ENCODE measurements around the gene SCRT2. TPM values are rescaled to one million over a fixed set of nuclear protein-coding genes. Genes with fewer than 3 reads are reported as not detected.

Gene SCRT2
- polyA plus RNA-seq, 1 donor from 2014 or later: 2.5 TPM

DNA sequence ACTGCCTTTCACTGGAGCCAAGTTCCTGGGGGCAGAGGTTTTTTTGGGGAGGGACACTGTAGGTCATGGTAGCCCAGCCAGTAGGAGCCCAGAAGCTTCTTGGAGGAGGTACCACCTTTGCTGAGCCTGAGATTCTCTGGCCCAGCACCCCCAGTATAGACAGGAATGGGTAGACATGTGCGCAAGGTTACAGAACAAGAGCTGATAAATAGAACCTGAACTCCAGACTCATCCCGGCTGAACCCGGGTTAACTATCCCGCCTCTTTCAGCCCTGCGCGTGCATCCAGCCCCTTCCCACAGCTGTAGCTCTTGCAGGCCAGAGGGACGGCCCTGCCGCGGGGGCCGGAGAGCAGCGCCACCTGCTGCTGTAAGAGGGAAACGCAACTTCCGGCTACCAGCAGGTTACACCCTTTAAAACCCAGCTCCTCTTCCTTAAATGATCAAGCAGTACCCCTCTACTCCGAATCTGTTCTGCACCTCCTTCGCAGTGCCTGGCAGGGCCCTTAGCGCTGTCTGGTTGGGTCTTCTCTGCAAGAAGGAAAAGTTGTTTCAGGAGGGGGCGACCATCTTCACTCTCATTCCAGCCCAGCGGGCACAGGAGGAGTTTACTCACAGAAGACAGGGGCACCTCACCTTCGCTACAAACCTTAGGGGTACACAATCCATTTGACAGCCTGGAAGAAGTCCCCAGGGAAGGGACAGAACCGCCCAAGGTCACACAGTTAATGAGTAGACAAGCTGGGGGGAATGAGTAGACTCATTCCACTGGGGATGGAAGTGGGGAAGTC is 30.1 kb downstream of the SCRT2 start:
- no peak overlapping the region for H3K4me2 ChIP-seq (ENCODE audit: low read length)
- no peak overlapping the region for H3K9ac ChIP-seq (ENCODE audit: low read length)
- TF ChIP-seq MXI1 (conservative IDR thresholded peaks at IDR 0.05; ENCODE audit: poor library complexity, severe bottlenecking): no peak
- TF ChIP-seq EP300 (conservative IDR thresholded peaks at IDR 0.05; ENCODE audit: poor library complexity, severe bottlenecking): no peak
- peak; percentile 77 for TF ChIP-seq RAD21 (conservative IDR thresholded peaks at IDR 0.05)
- peak; percentile 80 for TF ChIP-seq SMC3 (conservative IDR thresholded peaks at IDR 0.05; ENCODE audit: poor library complexity)
- TF ChIP-seq, protein P1, sequence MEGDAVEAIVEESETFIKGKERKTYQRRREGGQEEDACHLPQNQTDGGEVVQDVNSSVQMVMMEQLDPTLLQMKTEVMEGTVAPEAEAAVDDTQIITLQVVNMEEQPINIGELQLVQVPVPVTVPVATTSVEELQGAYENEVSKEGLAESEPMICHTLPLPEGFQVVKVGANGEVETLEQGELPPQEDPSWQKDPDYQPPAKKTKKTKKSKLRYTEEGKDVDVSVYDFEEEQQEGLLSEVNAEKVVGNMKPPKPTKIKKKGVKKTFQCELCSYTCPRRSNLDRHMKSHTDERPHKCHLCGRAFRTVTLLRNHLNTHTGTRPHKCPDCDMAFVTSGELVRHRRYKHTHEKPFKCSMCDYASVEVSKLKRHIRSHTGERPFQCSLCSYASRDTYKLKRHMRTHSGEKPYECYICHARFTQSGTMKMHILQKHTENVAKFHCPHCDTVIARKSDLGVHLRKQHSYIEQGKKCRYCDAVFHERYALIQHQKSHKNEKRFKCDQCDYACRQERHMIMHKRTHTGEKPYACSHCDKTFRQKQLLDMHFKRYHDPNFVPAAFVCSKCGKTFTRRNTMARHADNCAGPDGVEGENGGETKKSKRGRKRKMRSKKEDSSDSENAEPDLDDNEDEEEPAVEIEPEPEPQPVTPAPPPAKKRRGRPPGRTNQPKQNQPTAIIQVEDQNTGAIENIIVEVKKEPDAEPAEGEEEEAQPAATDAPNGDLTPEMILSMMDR (IDR thresholded peaks at IDR 0.05; ENCODE audit: poor library complexity, severe bottlenecking): peak; percentile 85
- no peak for TF ChIP-seq POLR2AphosphoS5 (IDR thresholded peaks at IDR 0.05)
- TF ChIP-seq EZH2 (IDR thresholded peaks at IDR 0.05; ENCODE audit: borderline replicate concordance, insufficient read depth, low read length, poor library complexity, severe bottlenecking): no peak
- no peak for TF ChIP-seq TAF1 (IDR thresholded peaks at IDR 0.05; ENCODE audit: low read depth)
- TF ChIP-seq, protein P2, sequence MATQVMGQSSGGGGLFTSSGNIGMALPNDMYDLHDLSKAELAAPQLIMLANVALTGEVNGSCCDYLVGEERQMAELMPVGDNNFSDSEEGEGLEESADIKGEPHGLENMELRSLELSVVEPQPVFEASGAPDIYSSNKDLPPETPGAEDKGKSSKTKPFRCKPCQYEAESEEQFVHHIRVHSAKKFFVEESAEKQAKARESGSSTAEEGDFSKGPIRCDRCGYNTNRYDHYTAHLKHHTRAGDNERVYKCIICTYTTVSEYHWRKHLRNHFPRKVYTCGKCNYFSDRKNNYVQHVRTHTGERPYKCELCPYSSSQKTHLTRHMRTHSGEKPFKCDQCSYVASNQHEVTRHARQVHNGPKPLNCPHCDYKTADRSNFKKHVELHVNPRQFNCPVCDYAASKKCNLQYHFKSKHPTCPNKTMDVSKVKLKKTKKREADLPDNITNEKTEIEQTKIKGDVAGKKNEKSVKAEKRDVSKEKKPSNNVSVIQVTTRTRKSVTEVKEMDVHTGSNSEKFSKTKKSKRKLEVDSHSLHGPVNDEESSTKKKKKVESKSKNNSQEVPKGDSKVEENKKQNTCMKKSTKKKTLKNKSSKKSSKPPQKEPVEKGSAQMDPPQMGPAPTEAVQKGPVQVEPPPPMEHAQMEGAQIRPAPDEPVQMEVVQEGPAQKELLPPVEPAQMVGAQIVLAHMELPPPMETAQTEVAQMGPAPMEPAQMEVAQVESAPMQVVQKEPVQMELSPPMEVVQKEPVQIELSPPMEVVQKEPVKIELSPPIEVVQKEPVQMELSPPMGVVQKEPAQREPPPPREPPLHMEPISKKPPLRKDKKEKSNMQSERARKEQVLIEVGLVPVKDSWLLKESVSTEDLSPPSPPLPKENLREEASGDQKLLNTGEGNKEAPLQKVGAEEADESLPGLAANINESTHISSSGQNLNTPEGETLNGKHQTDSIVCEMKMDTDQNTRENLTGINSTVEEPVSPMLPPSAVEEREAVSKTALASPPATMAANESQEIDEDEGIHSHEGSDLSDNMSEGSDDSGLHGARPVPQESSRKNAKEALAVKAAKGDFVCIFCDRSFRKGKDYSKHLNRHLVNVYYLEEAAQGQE (IDR thresholded peaks at IDR 0.05; ENCODE audit: borderline replicate concordance): no peak
- no peaks in the 10 kb centered on the region for H4K20me1 ChIP-seq (ENCODE audit: insufficient read depth)
- H3K79me2 ChIP-seq (replicated peaks; ENCODE audit: insufficient read depth, low read length): no peaks in the 10 kb centered on the region
- no peaks in the 10 kb centered on the region for H3K27me3 ChIP-seq (ENCODE audit: insufficient read depth, low read depth, low read length)
- H2AFZ ChIP-seq (ENCODE audit: low read depth, low read length): no peak overlapping the region
- peaks cover 8% of the 10 kb centered on the region for H3K36me3 ChIP-seq (ENCODE audit: insufficient read depth, low read length)
- H3K27ac ChIP-seq (ENCODE audit: low read length): no peak overlapping the region
- H3K9me3 ChIP-seq (ENCODE audit: low read length): no peaks in the 10 kb centered on the region
- no peaks in the 10 kb centered on the region for H3F3A ChIP-seq (ENCODE audit: insufficient read depth, low read length, poor library complexity, severe bottlenecking)
- no peaks in the 10 kb centered on the region for H3K9me2 ChIP-seq (ENCODE audit: insufficient read depth, low read length)
- H3K4me3 ChIP-seq (ENCODE audit: low read length): no peak overlapping the region

DNA sequence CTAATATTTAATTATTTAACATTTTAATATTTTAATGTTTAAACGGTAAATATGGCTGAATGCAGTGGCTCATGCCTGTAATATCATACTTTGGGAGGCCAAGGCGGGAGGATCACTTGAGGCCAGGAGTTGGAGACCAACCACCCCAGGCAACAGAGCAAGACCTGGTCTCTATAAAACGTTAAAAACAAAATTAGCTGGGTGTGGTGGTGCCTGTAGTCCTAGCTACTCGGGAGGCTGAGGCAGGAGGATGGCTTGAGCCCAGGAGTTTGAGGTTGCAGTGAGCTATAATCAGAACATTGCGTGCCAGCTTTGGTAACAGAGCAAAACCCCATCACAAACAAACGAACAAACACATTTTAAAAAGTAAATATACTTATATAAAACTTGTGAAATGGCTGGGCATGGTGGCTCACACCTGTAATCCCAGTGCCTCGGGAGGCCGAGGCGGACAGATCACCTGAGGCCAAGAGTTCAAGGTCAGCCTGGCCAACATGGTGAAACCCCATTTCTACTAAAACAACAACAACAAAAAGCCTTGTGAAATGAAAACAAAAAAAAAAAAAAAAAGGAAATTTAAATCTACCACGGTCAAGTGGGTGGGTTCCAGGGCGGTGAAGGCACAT is 30.8 kb downstream of the SCRT2 start:
- Histone ChIP-seq H3K4me2 (ENCODE audit: low read length) (no peak overlapping the region), H3K4me3 (ENCODE audit: low read length) (no peak overlapping the region)

More for the DNA sequence above, 30.8 kb downstream of the SCRT2 start:
- no peak overlapping the region for H2AFZ ChIP-seq (ENCODE audit: low read depth, low read length)
- H3K79me2 ChIP-seq (replicated peaks; ENCODE audit: insufficient read depth, low read length): no peaks in the 10 kb centered on the region
- H3K27me3 ChIP-seq (ENCODE audit: insufficient read depth, low read depth, low read length): no peaks in the 10 kb centered on the region
- no peak overlapping the region for H3K9ac ChIP-seq (ENCODE audit: low read length)
- no peak overlapping the region for H3K27ac ChIP-seq (ENCODE audit: low read length)
- no peaks in the 10 kb centered on the region for H3K9me2 ChIP-seq (ENCODE audit: insufficient read depth, low read length)
- H3K36me3 ChIP-seq (ENCODE audit: insufficient read depth, low read length): peaks cover 8% of the 10 kb centered on the region
- H4K20me1 ChIP-seq (ENCODE audit: insufficient read depth): no peaks in the 10 kb centered on the region
- no peaks in the 10 kb centered on the region for H3F3A ChIP-seq (ENCODE audit: insufficient read depth, low read length, poor library complexity, severe bottlenecking)
- no peaks in the 10 kb centered on the region for H3K9me3 ChIP-seq (ENCODE audit: low read length)
- TF ChIP-seq POLR2AphosphoS5 (IDR thresholded peaks at IDR 0.05) (no peak), TAF1 (IDR thresholded peaks at IDR 0.05; ENCODE audit: low read depth) (no peak), MXI1 (conservative IDR thresholded peaks at IDR 0.05; ENCODE audit: poor library complexity, severe bottlenecking) (no peak), SMC3 (conservative IDR thresholded peaks at IDR 0.05; ENCODE audit: poor library complexity) (no peak), RAD21 (conservative IDR thresholded peaks at IDR 0.05) (no peak), EZH2 (IDR thresholded peaks at IDR 0.05; ENCODE audit: borderline replicate concordance, insufficient read depth, low read length, poor library complexity, severe bottlenecking) (no peak), EP300 (conservative IDR thresholded peaks at IDR 0.05; ENCODE audit: poor library complexity, severe bottlenecking) (no peak)
- TF ChIP-seq, protein P1 (IDR thresholded peaks at IDR 0.05; ENCODE audit: poor library complexity, severe bottlenecking): no peak
- TF ChIP-seq, protein P2 (IDR thresholded peaks at IDR 0.05; ENCODE audit: borderline replicate concordance): no peak
